ENCODE data around the gene UTP25.
"Not testable (repeated sequence)": the region's sequence is repeated elsewhere in the genome, so short reads cannot be mapped to it uniquely, and the experiment has no call there.

The UTP25 gene

GRCh38 chr1:209900734-209901133, 73.0 kb downstream of the UTP25 start:
- DNase-seq = no peak

GRCh38 chr1:209901211-209901610, 73.4 kb downstream of the UTP25 start:
- no peak for DNase-seq

- DNase-seq = not testable (repeated sequence)
These were observed 77.0 kb downstream of the UTP25 start for GRCh38 chr1:209904774-209905173.

All from activated CD4-positive, alpha-beta T cell treated with anti-CD3 and anti-CD28 coated beads, Interleukin-2, amount 50 U/mL, for 48 hours (primary cell).